GM19099 (cell line): Measurements from ENCODE around the gene HLA-DPA1.
A peak's percentile ranks its signal among the peaks of the same experiment; 100 is the strongest.

Experiments
- POLR2A ChIP-seq: IDR thresholded peaks from 3 replicates; pipeline ENCODE4 v1.6.1; 2011; ENCODE audit warnings: low read depth; ENCODE audit not compliant: insufficient read length; ENCODE audit errors: extremely low read depth

The HLA-DPA1 gene

GRCh38 chr6:33103776-33104175, 30.3 kb upstream of the HLA-DPA1 start:
- no peak for TF ChIP-seq POLR2A

DNA sequence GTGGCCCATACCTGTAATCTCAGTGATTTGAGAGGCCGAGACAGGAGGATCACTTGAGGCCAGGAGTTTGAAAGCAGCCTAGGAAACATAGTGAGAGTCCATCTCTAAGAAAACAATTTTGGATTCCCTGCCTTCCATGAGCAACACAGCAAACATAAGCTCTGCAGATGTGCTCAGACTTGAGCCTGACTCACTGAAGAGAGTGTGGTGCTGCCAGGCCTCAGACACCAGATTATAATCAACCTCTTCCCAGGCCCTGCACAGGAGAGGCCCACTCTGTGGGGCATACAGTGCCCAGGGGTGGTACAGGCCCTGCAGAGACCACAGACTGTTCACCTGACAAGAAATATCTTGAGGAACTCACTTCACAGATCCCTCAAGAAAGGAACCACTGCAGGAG, 22.2 kb upstream of the HLA-DPA1 start:
- no peak for TF ChIP-seq POLR2A

DNA sequence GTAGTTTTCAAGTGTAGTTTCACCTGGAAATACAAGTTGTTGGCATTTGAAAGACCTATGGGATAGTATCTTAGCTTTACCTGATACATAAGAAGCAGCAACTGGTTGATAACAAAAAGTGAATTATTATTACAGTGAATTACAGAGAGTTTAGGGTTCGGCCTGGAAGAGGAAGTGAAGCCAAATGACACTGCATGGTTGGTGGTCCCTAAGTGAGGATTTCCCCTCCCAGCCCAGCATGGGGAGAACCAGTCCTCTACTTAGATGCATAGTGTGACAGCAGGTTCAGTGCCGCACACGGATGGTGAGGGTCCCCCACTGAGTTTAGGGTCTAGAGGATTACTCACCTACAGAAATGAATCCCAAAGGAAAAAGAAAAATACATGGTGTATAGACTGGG, 20.4 kb upstream of the HLA-DPA1 start:
- no peak for TF ChIP-seq POLR2A

- no peak for TF ChIP-seq POLR2A
Observed at GRCh38 chr6:33092385-33092784, 18.9 kb upstream of the HLA-DPA1 start.

DNA sequence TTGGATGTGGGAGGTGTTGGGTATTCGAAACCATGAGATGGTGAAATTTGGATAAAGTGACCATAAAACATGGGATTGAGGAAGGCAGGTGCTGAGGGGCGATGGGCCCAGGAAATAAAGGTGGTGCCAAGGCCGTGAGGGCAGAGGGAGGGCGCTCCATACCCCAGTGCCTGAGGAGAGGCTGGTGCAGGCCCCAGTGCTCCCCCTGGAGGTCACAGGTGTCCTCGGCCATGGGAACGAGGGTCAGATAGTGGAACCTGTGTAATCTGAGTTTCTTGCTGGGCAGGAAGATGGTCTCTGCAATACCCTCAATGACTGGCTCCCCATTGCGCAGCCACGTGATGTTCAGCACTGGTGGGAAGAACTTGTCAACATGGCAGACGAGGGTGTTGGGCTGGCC, 18.5 kb upstream of the HLA-DPA1 start:
- no peak for TF ChIP-seq POLR2A

- TF ChIP-seq POLR2A, result no peak
Observed at GRCh38 chr6:33088931-33089620, 15.6 kb upstream of the HLA-DPA1 start.

GRCh38 chr6:33088258-33088930, 14.9 kb upstream of the HLA-DPA1 start:
- TF ChIP-seq POLR2A, result no peak

DNA sequence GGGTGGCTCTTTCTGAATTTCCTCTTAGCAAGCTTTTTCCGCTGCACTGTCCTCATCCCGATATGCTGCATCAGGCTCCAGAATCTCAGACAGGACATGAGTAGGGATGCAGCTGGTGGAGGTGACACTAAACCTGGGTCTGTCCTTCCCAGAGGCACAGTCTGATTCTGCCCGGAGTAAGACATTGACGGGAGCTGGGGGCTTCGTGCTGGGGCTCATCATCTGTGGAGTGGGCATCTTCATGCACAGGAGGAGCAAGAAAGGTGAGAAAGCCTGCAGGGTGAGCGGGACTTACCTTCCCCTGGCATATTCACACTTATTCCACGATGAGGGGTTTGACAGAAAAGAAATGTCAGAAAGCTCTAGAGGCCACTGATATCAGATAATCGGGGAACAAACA, 12.2 kb upstream of the HLA-DPA1 start:
- no peak for TF ChIP-seq POLR2A

DNA sequence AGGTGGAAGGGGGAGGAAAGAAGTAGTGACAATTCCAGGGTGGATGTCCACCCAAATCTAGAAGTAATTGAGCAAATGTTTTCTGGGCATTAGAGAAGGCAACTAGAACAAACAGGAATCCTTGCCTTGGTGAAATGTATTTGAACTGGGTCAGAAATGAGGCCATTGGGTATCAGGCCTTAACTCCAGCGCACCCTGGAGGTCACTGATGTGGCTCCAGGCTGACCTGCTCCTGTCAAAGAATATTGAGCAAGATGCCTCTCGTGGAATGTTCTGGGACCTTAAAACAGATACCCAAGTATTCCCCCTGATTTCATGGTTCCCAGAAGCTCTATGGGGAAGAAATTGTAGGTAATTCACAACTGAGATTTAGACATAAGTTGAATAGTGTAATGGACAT, 9.3 kb upstream of the HLA-DPA1 start:
- no peak for TF ChIP-seq POLR2A

GRCh38 chr6:33081098-33081824, 7.8 kb upstream of the HLA-DPA1 start:
- no peak for TF ChIP-seq POLR2A

- peak; percentile 3 for TF ChIP-seq POLR2A
Observed at GRCh38 chr6:33080127-33081089, 7.0 kb upstream of the HLA-DPA1 start.

- TF ChIP-seq POLR2A, result no peak
Observed at GRCh38 chr6:33079580-33079979, 6.1 kb upstream of the HLA-DPA1 start.

DNA sequence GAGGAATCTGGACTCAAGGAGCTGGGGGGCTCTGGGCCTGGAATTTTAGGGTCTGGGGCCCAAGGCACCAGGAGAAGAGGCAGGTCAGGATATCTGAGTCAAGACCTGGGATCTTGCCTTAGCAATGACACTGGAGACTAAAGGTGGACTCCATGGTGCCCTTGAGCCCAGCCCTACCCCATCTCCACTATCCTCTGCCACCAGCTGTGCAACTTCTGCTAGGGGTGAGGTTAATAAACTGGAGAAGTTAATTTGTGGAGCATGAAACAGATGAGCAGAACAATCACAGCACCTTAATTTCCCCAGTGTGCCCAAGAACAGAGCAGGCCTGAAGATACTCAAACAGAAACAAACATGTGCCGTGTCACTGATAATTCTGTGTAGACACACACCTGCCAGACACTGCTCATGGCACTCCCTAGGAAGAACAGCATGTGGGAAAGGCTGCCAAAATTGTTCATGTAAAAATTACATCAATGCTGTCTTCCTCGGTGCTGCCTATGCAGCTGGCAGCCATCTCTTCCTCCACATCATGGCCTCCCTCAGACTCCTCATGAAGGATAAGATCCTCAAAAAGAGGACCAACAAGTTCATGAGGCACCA, 5.6 kb upstream of the HLA-DPA1 start:
- no peak for TF ChIP-seq POLR2A

GRCh38 chr6:33078442-33078841, 5.0 kb upstream of the HLA-DPA1 start:
- TF ChIP-seq POLR2A, result no peak
